Stimulated activated CD4-positive, alpha-beta T cell treated with anti-CD3 and anti-CD28 coated beads, Interleukin-2, amount 100 ng/mL, for 48 hours (primary cell): ENCODE data around the gene RGS18.
"Not testable (repeated sequence)": the region's sequence is repeated elsewhere in the genome, so short reads cannot be mapped to it uniquely, and the experiment has no call there.

Source experiments
- DNase-seq, 2 donors: peaks; one replicate each; pipeline ENCODE4 v3.0.0-alpha.2; 2020

Gene RGS18

GRCh38 chr1:192167911-192168700 is 9.8 kb downstream of the RGS18 start:
- no peak for DNase-seq

- DNase-seq = no peak
Measured at GRCh38 chr1:192168964-192169363, 10.7 kb downstream of the RGS18 start.

GRCh38 chr1:192170196-192170984 is 12.1 kb downstream of the RGS18 start:
- DNase-seq = no peak

GRCh38 chr1:192171123-192171522 is 12.9 kb downstream of the RGS18 start:
- no peak for DNase-seq

- DNase-seq = no peak
Measured at GRCh38 chr1:192175971-192176370, 17.7 kb downstream of the RGS18 start.

GRCh38 chr1:192183788-192184187 is 25.5 kb downstream of the RGS18 start:
- no peak for DNase-seq

- DNase-seq = no peak
Measured at GRCh38 chr1:192186197-192186596, 27.9 kb downstream of the RGS18 start.

DNA sequence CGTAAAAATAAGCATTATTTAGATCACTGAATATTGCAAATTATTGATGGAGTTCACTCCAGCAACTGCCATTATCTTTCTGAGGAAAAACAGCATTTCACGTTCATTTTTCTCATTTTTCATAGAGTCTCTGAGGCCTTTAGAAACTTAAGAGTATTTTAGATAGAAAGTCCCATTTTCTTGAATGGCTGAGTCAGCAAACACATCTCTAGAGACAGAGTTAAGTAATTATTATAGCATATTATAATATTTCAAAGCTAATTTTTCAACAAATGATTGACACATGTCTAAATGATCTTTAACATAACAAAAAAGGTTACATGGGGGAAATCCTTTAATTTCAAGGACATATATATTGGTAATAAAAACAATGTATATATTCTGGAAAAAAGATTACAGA is 31.8 kb downstream of the RGS18 start:
- no peak for DNase-seq

GRCh38 chr1:192201303-192201702 is 43.0 kb downstream of the RGS18 start:
- no peak for DNase-seq

- DNase-seq = no peak
Measured at GRCh38 chr1:192224396-192224795, 66.1 kb downstream of the RGS18 start.

DNA sequence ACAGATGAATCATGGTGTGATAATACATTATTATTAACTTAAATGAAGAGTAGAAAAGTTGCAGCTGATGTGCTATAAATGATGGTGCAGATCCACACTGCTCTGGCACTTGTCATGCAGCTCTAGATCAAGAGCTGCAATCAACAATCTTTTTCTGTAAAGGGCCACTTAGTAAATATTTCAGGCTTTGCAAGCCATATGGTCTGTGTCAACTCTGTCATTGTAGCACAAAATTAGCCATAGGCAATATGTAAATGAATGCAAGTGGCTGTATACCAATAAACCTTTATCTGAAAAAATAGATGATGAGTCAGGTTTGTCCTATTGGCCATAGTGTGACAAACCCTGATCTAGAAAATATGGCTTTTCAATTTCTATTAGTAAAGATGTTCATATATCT is 66.6 kb downstream of the RGS18 start:
- DNase-seq = no peak

GRCh38 chr1:192225266-192225665 is 67.0 kb downstream of the RGS18 start:
- DNase-seq = no peak

DNA sequence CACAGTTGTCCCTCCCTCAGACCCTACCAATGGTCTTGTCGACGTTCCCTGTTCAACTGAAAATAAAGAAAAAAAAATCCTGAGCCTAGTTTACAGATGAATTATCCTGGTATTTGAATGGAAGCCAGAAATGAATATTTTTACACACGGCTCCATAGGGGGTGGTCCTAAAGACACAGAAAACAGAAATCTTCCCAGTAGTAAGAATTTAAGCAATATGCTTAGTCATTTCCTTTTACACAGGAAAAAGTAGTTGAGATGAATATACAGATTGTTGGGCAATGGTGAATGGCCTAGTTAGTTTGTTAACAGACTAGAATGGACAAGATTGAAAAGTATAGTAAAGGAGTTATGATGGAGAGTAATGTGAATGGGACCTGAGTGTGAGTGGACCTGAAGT is 67.4 kb downstream of the RGS18 start:
- no peak for DNase-seq

DNA sequence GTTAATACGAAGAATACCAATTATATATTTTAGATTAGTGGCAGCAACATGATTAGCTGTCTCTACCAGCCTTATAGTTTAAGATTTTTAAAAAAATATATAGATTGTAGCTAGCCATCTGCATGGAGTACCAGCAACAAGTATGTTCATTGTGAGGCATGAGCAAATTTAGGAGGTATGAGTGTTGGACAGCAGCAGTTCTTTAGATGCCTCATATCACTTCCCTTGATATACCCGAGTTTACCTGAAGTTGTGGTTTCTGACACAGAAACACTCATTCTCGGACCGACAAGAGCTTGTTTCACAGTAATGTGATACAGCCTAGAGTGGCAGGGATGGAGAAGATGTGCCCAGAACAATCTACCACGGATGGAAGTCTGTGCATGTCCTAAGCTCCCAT is 69.1 kb downstream of the RGS18 start:
- no peak for DNase-seq

GRCh38 chr1:192227980-192228379 is 69.7 kb downstream of the RGS18 start:
- not testable (repeated sequence) for DNase-seq

DNA sequence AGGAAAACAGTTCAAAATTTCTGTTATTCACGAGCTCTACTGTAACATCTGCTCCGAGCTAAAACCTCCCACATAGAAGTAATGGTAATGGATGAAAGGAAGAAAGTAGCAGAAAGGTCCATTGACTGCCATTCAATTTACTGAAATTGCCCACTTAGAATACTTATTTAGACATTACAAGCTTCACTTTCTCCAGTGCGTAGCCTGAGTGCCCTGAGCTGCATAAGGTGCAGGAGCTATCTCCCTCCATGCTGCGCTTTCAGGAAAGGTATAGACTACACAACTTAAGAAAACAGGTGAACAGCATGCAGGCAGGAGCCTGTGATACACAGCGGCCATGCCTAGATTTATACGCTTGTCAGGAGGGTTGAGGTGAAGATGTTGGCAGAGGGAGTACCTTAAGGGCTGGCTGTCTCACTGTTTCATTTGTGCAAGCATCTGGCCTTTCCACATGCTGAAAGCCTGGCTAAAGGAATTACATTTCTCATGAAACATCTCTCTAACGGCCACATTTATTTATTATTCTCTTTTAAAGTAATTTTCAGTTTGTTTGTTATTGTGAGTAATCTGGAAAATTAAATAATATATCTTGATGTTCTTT is 74.7 kb downstream of the RGS18 start:
- no peak for DNase-seq

- DNase-seq = no peak
Measured at GRCh38 chr1:192235127-192235526, 76.9 kb downstream of the RGS18 start.
